Measurements from ENCODE around the gene DLG2. TPM values are rescaled to one million over a fixed set of nuclear protein-coding genes. Genes with fewer than 3 reads are reported as not detected.

The DLG2 gene
- total and polyA plus RNA-seq, 9 of the 15 experiments (the other 6 are each of a cell fraction or from before 2014, with no cell fraction given): 0.52 to 1.6 (median 0.95) TPM

DNA sequence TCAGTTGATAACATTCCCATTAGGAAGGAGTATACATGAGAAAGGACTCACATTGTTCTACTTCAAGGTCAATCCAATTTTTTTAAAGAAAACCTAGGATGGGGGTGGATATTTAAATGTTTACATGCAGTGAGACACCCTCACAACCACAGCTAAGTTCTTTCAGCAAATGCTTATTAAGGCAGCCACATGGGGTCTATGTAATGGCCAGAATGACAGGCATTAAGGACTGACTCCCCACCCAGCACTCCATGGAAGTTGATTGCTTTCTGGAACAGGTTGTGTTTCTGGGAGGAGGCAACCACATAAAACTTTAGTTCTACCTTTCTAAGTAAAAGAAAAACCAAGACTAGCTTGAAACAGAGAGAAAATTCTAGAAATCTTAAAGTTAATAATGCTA, 1678.9 kb downstream of the DLG2 start:
- Histone ChIP-seq H3K79me2 (ENCODE audit: control insufficient read depth, insufficient read depth, low read length) (no peaks in the 10 kb centered on the region), H3K4me2 (ENCODE audit: insufficient read depth, low read length) (no peak overlapping the region), H3K27ac (ENCODE audit: extremely low read depth, low read depth, low read length) (no peak overlapping the region), H3K4me1 (replicated peaks in 1 of 2; ENCODE audit: control insufficient read depth in 2 of 2, insufficient read depth in 2 of 2, low read length in 2 of 2) (no peaks in the 10 kb centered on the region), H2AFZ (ENCODE audit: low read depth, low read length) (no peak overlapping the region), H3K4me3 (no peak overlapping the region), H3K9me1 (ENCODE audit: control insufficient read depth, insufficient read depth, low read length) (no peaks in the 10 kb centered on the region), H3K27me3 (ENCODE audit: control insufficient read depth in 2 of 2, insufficient read depth in 2 of 2, low read length in 2 of 2) (no peaks in the 10 kb centered on the region), H4K20me1 (replicated peaks; ENCODE audit: control insufficient read depth, insufficient read depth, low read length) (no peaks in the 10 kb centered on the region), H3K9me3 (replicated peaks; ENCODE audit: control insufficient read depth, insufficient read depth, low read depth, low read length) (no peaks in the 10 kb centered on the region), H3K36me3 (ENCODE audit: control insufficient read depth, insufficient read depth, low read length) (no peaks in the 10 kb centered on the region), H3K9ac (ENCODE audit: insufficient read depth in 1 of 2, low read depth in 2 of 2, low read length in 2 of 2) (no peak overlapping the region)
- CTCF ChIA-PET (ENCODE audit: low intra/inter-chr PET ratio): no interaction called here
- POLR2A ChIA-PET: no interaction called here
- ATAC-seq: no peak
- no TSS peak for BruUV-seq (replicated peaks)
- TF ChIP-seq SMARCA4 (IDR thresholded peaks at IDR 0.05) (no peak), HNRNPH1 (optimal IDR thresholded peaks at IDR 0.05; ENCODE audit: low read depth, low read length) (no peak)
- DNase-seq (ENCODE audit: extremely low read depth in 1 of 4, low spot score in 3 of 4): no peak
- no peak for FAIRE-seq
- in situ Hi-C loops (cut with MboI) (no loop called here), intact Hi-C loops (cut with micrococcal nuclease) (no loop called here)

- intact Hi-C loops (cut with micrococcal nuclease): no loop called here
- Histone ChIP-seq H3K9me1 (ENCODE audit: control insufficient read depth, insufficient read depth, low read length) (no peaks in the 10 kb centered on the region), H2AFZ (ENCODE audit: low read depth, low read length) (no peak overlapping the region), H3K9me3 (replicated peaks; ENCODE audit: control insufficient read depth, insufficient read depth, low read depth, low read length) (no peaks in the 10 kb centered on the region), H3K4me1 (replicated peaks in 1 of 2; ENCODE audit: control insufficient read depth in 2 of 2, insufficient read depth in 2 of 2, low read length in 2 of 2) (no peaks in the 10 kb centered on the region), H4K20me1 (replicated peaks; ENCODE audit: control insufficient read depth, insufficient read depth, low read length) (no peaks in the 10 kb centered on the region), H3K27ac (ENCODE audit: extremely low read depth, low read depth, low read length) (no peak overlapping the region), H3K36me3 (ENCODE audit: control insufficient read depth, insufficient read depth, low read length) (no peaks in the 10 kb centered on the region), H3K4me3 (no peak overlapping the region), H3K9ac (ENCODE audit: insufficient read depth in 1 of 2, low read depth in 2 of 2, low read length in 2 of 2) (no peak overlapping the region), H3K27me3 (ENCODE audit: control insufficient read depth in 2 of 2, insufficient read depth in 2 of 2, low read length in 2 of 2) (no peaks in the 10 kb centered on the region), H3K79me2 (ENCODE audit: control insufficient read depth, insufficient read depth, low read length) (no peaks in the 10 kb centered on the region), H3K4me2 (ENCODE audit: insufficient read depth, low read length) (no peak overlapping the region)
- CTCF ChIA-PET (ENCODE audit: low intra/inter-chr PET ratio): no interaction called here
- ATAC-seq (no peak), FAIRE-seq (no peak), DNase-seq (ENCODE audit: extremely low read depth in 1 of 4, low spot score in 3 of 4) (no peak)
- POLR2A ChIA-PET: no interaction called here
- no TSS peak for BruUV-seq (replicated peaks)
- WGBS (ENCODE audit: insufficient coverage, low coverage, missing lambda C conversion rate): 2% methylated on average over 6 of the region's 7 CpGs
- in situ Hi-C loops (cut with MboI): no loop called here
- TF ChIP-seq, protein P1, sequence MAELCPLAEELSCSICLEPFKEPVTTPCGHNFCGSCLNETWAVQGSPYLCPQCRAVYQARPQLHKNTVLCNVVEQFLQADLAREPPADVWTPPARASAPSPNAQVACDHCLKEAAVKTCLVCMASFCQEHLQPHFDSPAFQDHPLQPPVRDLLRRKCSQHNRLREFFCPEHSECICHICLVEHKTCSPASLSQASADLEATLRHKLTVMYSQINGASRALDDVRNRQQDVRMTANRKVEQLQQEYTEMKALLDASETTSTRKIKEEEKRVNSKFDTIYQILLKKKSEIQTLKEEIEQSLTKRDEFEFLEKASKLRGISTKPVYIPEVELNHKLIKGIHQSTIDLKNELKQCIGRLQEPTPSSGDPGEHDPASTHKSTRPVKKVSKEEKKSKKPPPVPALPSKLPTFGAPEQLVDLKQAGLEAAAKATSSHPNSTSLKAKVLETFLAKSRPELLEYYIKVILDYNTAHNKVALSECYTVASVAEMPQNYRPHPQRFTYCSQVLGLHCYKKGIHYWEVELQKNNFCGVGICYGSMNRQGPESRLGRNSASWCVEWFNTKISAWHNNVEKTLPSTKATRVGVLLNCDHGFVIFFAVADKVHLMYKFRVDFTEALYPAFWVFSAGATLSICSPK (IDR thresholded peaks at IDR 0.05; ENCODE audit: borderline replicate concordance): no peak
- TF ChIP-seq, protein P2, sequence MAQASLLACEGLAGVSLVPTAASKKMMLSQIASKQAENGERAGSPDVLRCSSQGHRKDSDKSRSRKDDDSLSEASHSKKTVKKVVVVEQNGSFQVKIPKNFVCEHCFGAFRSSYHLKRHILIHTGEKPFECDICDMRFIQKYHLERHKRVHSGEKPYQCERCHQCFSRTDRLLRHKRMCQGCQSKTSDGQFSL (CRISPR knock-in tag; IDR thresholded peaks at IDR 0.05): no peak
- TF ChIP-seq, protein P2 (tag; IDR thresholded peaks at IDR 0.05): no peak
- TF ChIP-seq CTCF (IDR thresholded peaks at IDR 0.05 in 2 of 3, conservative IDR thresholded peaks at IDR 0.05 in 1 of 3; ENCODE audit: insufficient read depth in 2 of 3, low read depth in 1 of 3, low read length in 3 of 3): no peak
- no peak for TF ChIP-seq MTA2 (IDR thresholded peaks at IDR 0.05; ENCODE audit: low read depth)
- TF ChIP-seq HBP1 (CRISPR knock-in tag; IDR thresholded peaks at IDR 0.05): no peak
- no peak for TF ChIP-seq NFATC3 (IDR thresholded peaks at IDR 0.05)
- no peak for TF ChIP-seq FOXM1 (IDR thresholded peaks at IDR 0.05; ENCODE audit: low read depth)
- TF ChIP-seq FOXM1 (CRISPR knock-in tag; IDR thresholded peaks at IDR 0.05; ENCODE audit: low read depth): no peak
- TF ChIP-seq ZBTB1 (CRISPR knock-in tag; IDR thresholded peaks at IDR 0.05; ENCODE audit: borderline replicate concordance, low read depth): no peak
These were observed 1681.2 kb downstream of the DLG2 start for GRCh38 chr11:83945976-83946375.

Measured in K562 (cell line).